SU-DHL-6 (cell line): ENCODE data around the gene TMX4.

Experiments used
- CTCF ChIP-seq: fragments of 200-600 bp; sonication (generic); IDR thresholded peaks from one replicate; pipeline ENCODE4 v1.5.1; 2017; ENCODE audit warnings: antibody characterized with exemption, mild to moderate bottlenecking, low read length, moderate library complexity; ENCODE audit not compliant: insufficient read depth, poor library complexity, severe bottlenecking
- EZH2phosphoT487 ChIP-seq: fragments of 200-600 bp; sonication (generic), shearing (Covaris generic); conservative IDR thresholded peaks from 2 replicates; pipeline ENCODE4 v1.6.1; 2018; ENCODE audit warnings: mild to moderate bottlenecking, antibody characterized with exemption, low read length, moderate library complexity, mixed read lengths

GRCh38 chr20:8050157-8050837 is 30.7 kb upstream of the TMX4 start:
- no peak for TF ChIP-seq CTCF
- TF ChIP-seq EZH2phosphoT487 = no peak
